Stimulated activated CD4-positive, alpha-beta T cell treated with anti-CD3 and anti-CD28 coated beads, TNF-alpha, amount 100 ng/mL, for 1 hour (primary cell): ENCODE results near the gene REC114.
"Not testable (repeated sequence)": the region's sequence is repeated elsewhere in the genome, so short reads cannot be mapped to it uniquely, and the experiment has no call there.

Source experiments
- DNase-seq, 3 donors: peaks; one replicate each; pipeline ENCODE4 v3.0.0-alpha.2; 2020; ENCODE audit warnings: low read depth in 3 of 3, low spot score in 1 of 3

Gene REC114

GRCh38 chr15:73454096-73454495 is 11.1 kb downstream of the REC114 start:
- no peak for DNase-seq

GRCh38 chr15:73455876-73456275 is 12.9 kb downstream of the REC114 start:
- DNase-seq, result no peak

DNA sequence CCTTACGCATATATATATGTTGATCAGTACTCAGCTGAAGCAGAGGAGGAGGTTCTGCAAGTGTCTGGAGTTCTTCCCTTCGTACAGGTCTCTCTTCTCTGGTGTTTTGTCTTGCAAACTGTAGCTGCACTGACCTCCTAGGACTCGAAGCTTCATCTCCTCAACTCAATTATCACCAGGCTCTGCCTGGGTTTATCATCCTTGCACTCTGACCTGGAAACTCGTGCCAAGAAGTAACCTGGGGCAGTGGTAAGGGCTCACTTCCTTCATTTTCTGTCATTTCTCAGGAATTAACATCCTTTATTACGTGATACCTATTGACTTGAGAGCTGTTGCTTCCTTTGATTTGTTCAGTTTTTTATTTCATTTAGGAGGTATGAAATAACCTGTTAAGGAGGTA is 14.4 kb downstream of the REC114 start:
- no peak for DNase-seq

- DNase-seq, result no peak
These were observed 17.7 kb downstream of the REC114 start for GRCh38 chr15:73460662-73461061.

DNA sequence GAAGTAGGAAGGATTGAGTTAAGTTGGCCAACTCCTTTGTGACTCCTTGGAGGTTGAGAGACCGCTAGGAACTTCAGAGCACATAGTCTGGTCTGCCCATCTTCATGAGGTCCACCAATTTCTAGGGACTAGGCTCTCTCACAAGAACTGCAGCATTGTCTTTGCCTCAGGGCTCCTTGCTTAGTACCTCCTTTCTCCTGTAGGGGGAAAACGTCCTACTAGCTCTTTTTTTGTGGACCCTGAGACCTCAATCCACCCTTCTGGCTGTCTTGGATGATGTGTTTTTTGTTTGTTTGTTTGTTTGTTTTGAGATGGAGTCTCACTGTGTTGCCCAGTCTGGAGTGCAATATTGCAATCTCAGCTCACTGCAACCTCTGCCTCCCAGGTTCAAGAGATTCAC is 21.6 kb downstream of the REC114 start:
- no peak for DNase-seq

DNA sequence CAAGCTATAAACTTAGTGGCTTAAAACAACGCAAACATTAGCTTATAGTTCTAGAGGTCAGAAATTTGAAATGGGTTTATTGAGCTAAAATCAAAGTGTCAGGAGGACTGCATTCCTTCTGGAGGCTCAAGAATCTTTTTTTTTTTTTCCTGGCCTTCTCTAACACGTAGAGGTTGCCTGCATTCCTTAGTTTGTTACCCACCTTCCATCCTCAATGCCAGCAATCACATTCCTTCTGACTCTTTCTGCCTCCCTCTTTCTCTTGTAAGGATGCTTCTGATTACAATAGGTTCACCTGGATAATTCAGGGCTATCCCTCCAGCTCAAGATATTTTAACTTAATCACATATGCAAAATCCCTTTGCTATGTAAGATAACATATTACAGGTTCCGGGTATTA is 24.8 kb downstream of the REC114 start:
- DNase-seq, result no peak

- no peak for DNase-seq
These were observed 31.8 kb downstream of the REC114 start for GRCh38 chr15:73474785-73475184.

GRCh38 chr15:73476704-73477216 is 33.8 kb downstream of the REC114 start:
- no peak for DNase-seq

DNA sequence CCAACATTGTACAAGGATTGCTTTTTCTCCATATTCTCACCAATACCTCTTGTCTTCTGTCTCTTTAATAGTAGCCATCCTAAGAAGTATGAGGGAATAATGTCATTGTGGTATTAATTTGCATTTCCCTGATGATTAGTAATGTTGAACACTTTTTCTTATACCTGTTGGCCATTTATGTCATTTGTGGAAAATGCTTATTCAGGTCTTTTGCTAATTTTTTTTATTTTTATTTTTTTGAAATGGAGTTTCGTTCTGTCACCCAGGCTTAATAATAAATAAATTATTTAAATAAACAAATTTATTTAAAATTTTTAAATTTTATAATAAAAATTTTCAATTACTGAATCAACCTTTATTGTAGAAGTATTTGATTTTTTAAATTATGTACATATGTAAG is 37.1 kb downstream of the REC114 start:
- DNase-seq, result no peak

GRCh38 chr15:73482166-73482565 is 39.2 kb downstream of the REC114 start:
- DNase-seq, result no peak

GRCh38 chr15:73483053-73483452 is 40.1 kb downstream of the REC114 start:
- no peak for DNase-seq

DNA sequence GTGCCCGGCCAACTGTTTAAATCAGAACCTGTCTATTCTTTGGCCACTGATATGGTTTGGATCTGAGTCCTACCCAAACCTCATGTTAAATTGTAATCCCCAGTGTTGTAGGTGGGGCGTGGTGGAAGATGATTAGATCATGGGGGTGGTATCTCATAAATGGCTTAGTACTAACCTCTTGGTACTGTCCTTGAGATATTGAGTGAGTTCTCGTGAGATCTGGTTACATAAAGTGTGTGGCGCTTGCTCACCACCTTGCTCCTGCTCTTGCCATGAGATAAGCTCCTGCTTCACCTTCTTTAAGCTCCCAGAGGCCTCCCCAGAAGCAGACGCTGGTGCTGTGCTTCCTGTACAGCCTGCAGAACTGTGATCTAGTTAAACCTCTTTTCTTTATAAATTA is 42.4 kb downstream of the REC114 start:
- no peak for DNase-seq

DNA sequence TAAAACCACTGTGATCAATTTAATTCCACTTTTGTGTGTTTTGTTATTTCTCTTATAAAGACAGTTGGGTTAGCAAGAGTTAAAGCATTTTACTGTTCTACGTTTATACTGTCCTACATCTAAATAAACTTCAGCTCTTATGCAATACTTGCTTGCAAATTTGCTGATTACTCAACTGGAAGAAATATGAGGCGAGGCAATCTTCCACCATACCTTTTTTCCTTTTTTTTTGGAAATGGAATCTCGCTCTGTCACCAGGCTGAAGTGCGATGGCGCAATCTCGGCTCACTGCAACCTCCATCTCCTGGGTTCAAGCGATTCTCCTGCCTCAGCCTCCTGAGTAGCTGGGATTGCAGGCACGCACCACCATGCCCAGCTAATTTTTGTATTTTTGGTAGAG is 42.9 kb downstream of the REC114 start:
- DNase-seq, result not testable (repeated sequence)

- no peak for DNase-seq
These were observed 45.7 kb downstream of the REC114 start for GRCh38 chr15:73488698-73489097.

GRCh38 chr15:73493922-73494321 is 51.0 kb downstream of the REC114 start:
- DNase-seq, result no peak

DNA sequence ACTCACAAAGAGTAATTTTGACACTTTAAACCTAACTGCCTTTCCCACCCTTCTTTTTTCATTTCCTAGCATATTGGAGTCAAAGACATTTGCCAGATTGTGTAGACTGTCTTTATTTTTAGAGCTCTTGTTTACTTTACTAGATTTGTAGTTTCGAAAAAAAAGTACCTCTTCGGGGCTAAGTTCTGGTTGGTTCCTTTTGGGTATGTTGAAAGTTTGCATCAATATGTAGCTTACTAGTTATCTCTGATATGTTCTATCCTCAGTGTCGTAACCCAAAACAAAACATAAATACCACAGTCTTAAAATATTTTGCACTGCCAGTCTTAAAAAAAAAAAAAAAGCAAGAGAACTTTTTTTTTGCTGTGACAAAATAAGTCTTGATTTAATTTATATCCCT is 52.2 kb downstream of the REC114 start:
- DNase-seq, result no peak

- no peak for DNase-seq
These were observed 57.7 kb downstream of the REC114 start for GRCh38 chr15:73500696-73501095.

GRCh38 chr15:73504885-73505284 is 61.9 kb downstream of the REC114 start:
- no peak for DNase-seq

- DNase-seq, result no peak
These were observed 72.6 kb downstream of the REC114 start for GRCh38 chr15:73515527-73515926.

DNA sequence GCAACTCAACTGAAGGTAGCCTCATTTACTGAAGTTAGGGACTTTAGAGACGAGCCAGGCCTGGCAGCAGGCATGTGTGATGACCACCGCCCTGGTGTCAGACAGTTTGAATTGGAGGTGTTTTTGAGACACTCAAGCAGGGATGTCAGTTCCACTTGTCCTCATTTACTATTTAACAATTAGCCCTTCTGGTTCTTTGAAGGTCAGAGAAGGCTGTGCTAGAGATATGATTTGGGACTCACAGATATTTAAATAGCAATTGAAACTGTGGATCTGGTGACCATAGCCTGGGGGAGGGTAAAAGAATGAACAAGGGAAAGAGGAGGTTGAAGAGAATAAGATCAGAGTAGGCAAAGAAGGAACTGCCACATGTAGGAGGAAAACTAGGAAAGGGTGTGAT is 74.6 kb downstream of the REC114 start:
- no peak for DNase-seq

- no peak for DNase-seq
These were observed 75.4 kb downstream of the REC114 start for GRCh38 chr15:73518180-73518862.

- no peak for DNase-seq
These were observed 76.1 kb downstream of the REC114 start for GRCh38 chr15:73518876-73519733.
